Testis (tissue), 2 donors: ENCODE data around the gene AGFG2.
"Not testable (repeated sequence)": the region's sequence is repeated elsewhere in the genome, so short reads cannot be mapped to it uniquely, and the experiment has no call there.

ENCODE experiments used
- CTCF ChIP-seq, 3 experiments: fragments of 450-650 bp in 2 of 3; fragments of 200-600 bp in 1 of 3; sonication (generic) in 1 of 3; IDR thresholded peaks; one replicate each; pipeline ENCODE4 v1.5.1; 2016 to 2019; ENCODE audit warnings: antibody characterized with exemption in 3 of 3, mild to moderate bottlenecking in 2 of 3, moderate library complexity in 1 of 3
- POLR2A ChIP-seq: fragments of 450-650 bp; IDR thresholded peaks from one replicate; pipeline ENCODE4 v1.6.1; 2017; ENCODE audit warnings: antibody characterized with exemption, mild to moderate bottlenecking, moderate library complexity

GRCh38 chr7:100564405-100564804 is 25.4 kb downstream of the AGFG2 start:
- TF ChIP-seq CTCF (IDR thresholded peaks at IDR 0.05); POLR2A: not testable (repeated sequence)
